Kasumi-1 (cell line): ENCODE measurements around the gene MRPL21.
A peak's percentile ranks its signal among the peaks of the same experiment; 100 is the strongest.

Experiments used
- DNase-seq, 2 experiments: peaks; one replicate each; lab custom pipeline; 2025; lab: John Stamatoyannopoulos, UW

The MRPL21 gene

DNA sequence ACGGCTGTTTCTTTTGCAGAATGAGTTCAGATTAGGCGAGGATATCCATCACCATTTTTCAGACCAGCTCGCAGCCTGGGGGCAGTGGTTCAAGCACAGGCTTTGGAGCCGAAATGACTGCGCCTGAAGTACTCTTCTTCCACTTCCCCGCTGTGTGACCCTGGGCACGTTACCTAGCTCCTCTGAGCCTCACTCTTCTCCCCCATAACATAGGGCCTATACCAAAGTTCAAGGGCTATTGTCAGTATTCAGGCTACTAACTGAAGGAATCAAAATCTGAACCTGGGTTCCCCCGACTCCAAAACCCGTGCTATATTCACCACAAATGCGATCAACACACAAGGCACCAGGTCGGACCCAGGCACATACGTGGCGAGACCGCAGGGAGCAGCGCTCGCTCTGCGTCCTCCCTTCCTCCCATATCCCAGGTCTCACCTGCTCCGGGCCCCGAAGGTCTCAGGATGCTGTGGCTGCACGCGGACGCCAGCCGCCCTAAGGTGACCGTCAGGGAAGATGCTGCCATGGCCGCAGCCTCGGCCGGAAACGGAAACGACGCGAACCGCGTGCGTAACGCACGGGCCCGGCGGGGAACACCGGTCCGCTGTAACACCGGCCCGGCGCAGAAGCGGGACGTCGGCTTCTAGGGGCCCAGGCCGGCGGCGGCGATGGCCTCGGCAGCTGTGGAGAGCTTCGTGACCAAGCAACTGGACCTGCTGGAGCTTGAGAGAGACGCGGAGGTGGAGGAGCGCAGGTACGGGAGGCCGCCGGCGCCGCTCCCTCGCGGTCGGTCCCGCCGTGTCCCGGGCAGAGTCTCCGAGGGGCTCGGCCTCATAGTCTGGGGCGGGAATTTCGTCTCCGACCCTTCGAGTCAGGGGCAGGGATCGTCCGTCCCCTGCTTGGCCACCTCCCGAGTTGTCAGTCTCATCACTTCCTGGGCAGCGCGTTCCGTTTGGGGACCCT lies at the start of gene MRPL21, which contains the start of gene IGHMBP2:
Gene MRPL21 (minus strand): TSS at position 545 of the 960 bp plus-strand sequence. CDS start 22 bp downstream, at position 523.
Gene IGHMBP2 (plus strand): TSS at position 604 of the 960 bp plus-strand sequence. CDS start 62 bp downstream, at position 666.
- DNase-seq = peak; percentile 60 to 63

DNA sequence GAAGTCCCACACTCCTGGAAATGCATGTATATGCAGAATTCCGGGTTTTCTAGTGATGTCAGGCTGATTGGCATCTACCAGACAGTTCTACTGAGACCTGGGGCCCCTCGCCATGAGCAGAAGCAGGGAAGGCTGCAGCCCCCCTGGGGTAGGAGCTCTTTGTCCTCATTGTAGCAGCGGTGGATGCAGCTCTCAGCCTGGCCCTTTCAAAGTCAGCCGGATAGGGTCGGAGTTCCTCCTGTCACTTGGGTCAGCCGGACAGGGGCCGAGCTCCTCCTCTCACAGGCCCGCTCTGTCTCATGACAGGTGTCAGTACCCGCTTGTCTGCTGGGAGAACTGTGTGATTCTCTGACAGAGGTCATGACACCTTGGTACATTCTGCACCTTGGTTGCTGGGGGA lies 47.1 kb upstream of the MRPL21 start:
- no peak for DNase-seq

DNA sequence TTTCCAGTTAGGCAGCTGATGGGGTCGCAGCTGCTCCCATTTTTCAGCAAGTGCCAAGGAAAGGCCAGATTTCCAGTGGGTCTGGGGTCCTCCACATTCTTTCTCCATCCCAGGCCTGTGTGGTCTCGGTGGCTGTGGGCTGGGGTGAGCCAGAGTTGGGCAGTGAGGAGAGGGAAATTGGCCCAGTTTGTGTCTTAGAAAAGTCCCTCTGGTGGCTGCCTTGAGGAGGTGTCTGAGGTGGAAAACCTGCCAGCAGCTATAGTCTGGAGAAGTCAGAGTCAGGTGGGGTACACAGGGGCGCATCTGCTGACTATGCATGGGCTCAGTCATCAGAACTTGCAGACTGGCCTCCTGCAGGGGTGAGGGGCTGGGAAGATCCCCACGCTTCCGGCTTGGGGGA lies 46.6 kb upstream of the MRPL21 start:
- peak; percentile 37 to 52 for DNase-seq

DNA sequence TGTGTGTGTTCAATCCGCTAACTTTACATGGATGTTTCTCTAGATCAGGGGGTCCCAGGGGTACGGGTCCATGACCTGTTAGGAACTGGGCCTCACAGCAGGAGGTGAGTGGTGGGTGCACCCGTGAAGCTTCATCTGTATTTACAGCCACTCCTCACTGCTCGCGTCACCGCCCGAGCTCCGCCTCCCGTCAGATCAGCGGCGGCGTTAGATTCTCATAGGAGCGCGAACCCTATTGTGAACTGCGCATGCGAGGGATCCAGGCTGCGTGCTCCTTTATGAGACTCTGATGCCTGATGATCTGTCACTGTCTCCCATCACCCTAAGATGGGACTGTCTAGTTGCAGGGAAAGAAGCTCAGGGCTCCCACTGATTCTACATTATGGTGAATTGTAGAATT lies 45.3 kb upstream of the MRPL21 start:
- DNase-seq = no peak

DNA sequence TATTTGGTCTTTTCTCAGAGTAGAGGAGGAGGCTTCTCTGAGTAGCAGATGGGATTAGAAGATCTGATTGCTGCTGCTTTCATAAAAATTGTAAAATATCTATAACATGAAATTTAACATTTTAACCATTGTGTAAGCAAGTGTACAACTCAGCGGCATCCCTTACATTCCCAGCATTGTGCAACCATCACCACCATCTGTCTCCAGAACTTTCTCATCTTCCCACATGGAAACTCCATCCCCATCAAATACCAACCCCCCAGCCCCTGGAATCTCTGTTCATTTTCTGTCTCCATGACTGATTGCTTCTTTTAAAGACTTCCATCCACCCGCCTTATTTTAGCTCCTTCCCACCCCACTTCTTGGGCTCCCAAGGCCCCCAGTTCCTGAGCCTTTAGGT lies 44.9 kb upstream of the MRPL21 start:
- DNase-seq = no peak

DNA sequence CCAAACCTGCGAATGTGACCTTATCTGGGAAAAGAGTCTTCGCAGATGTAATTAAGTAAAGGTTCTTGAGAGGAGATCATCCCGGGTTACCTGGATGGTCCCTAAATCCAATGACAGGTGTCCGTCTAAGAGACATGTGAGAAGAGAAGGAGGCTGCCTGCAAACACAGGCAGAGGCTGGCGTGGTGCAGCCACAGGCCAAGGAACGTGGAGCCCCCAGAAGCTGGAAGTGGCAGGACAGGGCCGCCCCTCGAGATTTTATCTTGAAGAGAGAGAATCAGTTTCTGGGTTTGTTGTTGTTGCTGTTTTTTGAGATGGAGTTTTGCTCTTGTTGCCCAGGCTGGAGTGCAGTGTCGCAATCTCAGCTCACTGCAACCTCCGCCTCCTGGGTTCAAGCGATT lies 43.5 kb upstream of the MRPL21 start:
- DNase-seq = no peak

DNA sequence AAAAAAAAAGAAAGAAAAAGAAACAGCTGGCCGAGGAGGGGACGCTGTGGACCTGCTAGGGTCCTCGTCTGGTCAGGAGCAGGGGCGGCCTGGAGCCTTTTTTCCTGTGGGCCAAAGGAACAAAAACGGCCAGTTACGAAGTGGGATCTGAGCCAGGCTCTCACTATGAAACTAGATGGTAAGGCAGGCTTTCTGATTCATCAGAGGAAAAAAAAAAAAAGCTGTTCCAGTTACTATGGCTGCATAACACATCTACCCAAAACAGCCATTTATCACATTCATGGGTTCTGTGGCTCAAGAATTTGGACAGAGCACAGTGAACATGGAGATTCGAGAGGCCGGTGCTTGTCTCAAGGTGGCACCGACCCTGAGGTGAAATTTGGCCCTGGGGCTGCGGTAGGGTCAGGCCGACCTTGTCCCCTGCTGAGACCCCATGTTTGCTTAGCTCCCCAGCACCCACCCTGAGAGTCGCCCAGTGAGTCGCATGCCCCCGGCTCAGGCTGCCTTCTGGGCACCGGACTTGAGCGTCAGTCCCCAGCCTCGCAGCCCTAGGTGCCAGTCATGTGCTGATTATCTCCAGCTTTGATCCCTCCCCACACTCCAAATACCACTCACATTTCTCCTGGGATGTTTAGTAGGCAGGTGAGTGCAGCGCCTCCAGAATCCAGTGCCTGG lies 42.9 kb upstream of the MRPL21 start:
- DNase-seq = no peak

DNA sequence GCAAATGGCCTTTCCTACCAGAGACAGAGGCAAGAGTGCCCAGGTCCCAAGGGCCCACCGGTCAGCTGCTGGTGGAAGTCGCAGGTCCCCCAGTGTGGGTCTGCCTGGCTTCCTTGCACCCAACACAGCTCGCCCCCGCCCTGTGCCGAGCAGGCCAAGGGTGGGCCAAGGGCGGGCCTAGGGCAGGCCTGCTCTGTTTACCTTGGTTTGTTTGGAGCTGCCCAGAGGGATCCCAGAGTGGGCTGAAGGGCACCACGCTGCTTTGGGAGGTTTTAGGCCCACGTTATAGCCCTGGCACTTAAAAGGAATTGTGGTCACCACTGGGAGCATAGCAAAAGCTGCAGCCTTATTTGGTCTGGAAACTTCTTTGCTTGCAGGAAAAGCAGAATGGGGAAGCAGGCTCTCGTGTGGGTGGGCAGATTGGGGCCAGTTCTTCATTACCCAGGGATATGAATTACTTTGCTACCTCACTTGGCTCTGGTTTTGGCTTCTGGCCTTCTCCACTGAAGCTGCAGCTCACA lies 39.2 kb upstream of the MRPL21 start:
- peak; percentile 54 to 69 for DNase-seq

DNA sequence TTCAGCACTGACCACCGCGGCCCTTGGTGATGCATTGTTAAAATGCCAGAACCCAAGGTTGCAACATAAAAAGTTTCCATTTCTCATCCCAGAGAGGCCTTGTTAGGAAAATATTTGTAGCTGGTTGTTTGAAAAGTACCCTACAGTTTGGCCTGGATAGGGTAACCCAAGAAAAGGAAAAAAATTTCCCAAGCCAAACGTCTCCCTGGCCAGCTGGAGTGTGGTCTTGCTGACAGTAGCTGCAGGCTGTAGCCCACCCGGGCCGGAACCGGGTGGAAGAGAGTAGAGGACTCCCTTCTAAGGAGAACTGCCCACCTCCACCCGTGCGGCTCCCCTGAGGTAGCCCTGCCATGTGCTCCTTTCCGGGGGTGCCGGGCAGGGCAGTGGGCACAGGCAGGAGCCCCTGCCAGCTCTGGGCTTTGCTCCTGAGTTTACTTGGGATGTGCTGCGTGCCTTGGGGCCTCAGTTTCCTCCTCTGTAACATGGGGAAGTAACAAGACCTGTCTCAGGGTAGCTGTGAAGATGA lies 38.5 kb upstream of the MRPL21 start:
- no peak for DNase-seq

DNA sequence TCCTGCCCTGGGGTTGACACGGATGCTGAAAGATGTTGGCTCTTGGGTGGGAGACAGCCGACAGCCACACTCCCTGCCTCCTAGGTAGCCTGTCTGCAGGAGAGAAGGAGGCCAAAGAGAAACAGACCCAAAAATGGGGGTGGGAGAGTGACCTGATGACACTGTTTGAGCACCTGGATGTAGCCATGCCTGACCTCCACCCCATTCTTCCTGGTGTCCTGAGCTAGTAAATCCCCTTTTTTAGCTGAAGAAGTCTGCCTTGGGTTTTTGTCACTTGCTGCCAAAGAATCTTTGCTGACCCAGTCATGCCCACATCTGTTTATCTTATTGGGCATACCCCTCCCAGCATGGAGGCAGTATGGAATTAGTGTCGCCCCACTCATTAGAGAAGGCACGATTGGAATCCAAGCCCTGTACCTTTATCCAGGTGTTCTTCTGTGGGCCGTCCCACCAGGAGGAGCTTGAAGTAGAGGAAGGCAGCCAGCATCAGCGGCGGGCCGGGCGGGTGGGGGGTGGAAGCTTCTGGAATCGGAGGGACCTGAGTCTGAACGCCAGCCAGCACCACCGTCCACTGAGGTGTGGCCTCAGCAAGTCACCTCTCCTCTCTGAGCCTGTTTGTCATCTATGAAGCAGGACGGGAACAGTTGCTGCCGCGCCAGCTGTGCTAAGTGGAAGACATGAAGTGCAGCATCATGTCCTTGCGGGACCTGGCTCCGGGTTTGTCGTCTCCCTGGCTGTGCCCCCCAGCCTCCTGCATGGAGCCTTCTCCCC lies 37.9 kb upstream of the MRPL21 start:
- no peak for DNase-seq

DNA sequence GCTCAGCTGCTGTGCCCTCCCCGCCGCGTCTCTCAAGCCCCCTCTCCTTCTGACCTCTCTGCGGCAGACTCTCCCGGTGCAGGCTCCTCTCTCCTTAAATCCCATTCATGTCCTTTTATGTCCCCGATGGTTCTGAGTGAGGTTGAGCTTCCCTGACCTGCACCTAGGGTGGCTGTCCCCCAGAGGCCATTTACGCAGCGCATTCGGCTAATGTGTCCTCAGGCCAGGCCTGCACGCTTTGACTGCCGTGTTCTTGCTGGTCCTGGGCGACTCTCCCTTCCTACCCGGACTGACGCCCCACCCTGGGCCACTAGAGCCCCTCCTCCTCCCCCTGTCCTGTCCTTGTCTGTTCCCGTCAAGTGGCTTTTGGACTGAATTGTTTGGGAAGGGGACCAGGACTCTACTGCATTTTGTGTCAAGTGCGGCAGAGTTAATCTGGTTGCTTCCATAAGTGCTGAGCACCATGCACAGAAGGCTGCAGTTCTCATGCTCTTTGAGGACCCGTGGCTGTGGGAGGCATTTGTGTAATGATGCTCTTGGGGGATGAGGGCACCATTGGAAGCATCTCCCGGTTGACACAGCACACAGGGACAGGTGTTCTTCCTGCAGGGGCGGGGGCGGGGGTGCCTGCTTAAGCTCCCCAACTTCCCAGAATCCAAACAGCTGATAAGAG lies 37.2 kb upstream of the MRPL21 start:
- DNase-seq = no peak

DNA sequence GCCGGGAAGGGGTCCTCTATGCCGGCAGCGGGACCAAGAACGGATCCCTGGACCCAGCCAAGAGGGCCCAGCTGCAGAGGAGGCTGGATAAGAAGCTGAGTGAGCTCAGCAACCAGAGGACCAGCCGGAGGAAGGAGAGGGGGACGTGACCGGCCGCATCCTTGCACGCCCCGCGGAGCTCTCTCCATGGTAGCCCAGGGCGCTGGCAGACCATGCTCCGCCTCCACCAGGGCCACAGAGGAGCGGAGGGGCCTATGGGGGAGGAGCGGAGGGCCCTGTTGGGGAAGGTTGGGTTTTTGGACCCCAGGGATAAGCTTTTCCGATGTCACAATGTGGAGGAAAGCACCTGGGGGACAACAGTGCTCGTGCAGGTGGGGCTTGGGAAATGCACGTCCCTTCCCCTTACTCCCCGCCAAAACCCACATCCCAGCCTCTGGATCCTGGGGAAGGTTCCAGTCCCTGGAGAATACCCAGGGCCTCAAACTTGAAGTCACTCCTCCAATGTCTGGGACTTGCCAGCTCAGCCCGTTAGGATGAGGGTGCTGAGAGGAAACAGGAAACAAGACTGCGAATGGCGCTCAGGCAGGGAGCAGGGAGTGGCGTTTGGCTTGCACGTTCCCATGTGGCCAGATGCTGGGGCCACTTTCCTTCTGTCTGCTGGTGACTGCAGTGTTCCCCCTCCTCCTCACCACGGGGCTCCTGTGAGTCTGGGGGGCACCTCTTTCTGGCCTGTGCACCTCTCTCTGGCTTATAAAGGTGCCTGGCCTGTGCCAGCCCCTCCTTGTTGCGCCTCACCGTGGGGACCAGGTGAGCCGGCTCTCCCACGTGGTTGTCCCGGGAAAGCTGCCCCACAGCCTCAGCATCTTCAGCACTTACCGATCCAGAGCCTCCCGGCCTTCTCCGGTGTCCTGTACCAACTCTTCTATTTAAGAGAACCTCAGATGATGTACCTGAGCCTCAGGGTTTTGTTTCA lies 36.2 kb upstream of the MRPL21 start:
- peak; percentile 27 to 68 for DNase-seq

DNA sequence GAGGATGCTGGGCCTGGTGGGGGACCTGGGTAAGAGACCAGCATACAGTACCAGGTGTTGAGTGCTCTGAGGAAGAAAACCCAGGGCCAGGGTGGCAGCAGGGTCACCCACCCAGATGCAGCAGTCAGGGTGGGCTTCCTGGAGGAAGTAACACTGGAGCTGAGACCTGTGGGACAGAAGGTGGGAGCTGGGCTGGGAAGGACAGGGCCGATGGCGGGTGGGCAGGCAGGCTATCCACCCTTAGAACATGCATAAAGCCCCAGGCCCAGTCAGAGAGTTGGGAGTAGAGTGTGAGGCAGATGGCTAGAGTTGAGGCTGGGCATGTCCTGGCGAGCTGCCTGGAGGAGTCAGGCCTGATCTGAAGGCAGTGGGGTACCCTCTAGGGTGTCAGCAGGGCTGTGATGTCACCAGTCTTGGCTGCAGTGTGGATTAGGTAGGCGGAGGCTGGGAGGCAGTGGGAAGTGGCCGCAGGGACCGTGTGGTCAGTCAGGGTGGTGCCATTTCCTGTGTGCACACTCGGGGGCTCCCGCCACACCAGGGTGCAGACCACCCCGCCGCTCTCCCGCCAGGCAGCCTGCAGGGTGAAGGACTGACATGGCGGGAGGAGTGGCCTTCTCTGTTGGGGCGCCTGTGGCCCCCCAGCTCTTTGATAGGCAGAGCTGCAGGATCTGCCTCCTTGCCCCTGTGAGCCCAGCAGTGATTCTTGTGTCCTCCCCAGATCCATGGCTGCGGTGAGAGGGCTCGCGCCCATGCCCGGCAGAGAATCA lies 35.4 kb upstream of the MRPL21 start:
- DNase-seq = no peak

DNA sequence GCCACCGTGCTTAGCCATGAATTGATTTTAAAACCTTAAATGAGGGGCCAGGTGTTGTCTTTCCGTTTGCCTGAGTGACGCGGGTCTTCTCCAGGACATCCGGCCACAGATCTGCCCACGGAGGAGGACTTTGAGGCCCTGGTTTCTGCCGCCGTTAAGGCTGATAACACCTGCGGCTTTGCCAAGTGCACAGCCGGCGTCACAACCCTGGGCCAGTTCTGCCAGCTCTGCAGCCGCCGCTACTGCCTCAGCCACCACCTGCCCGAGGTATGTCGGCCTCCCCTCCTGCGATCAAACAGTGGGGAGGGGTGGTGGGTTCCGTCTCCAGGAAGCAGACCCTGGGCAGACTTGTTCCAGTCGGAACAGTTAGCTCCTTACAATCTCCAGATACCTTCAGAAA lies 34.5 kb upstream of the MRPL21 start:
- DNase-seq = no peak

DNA sequence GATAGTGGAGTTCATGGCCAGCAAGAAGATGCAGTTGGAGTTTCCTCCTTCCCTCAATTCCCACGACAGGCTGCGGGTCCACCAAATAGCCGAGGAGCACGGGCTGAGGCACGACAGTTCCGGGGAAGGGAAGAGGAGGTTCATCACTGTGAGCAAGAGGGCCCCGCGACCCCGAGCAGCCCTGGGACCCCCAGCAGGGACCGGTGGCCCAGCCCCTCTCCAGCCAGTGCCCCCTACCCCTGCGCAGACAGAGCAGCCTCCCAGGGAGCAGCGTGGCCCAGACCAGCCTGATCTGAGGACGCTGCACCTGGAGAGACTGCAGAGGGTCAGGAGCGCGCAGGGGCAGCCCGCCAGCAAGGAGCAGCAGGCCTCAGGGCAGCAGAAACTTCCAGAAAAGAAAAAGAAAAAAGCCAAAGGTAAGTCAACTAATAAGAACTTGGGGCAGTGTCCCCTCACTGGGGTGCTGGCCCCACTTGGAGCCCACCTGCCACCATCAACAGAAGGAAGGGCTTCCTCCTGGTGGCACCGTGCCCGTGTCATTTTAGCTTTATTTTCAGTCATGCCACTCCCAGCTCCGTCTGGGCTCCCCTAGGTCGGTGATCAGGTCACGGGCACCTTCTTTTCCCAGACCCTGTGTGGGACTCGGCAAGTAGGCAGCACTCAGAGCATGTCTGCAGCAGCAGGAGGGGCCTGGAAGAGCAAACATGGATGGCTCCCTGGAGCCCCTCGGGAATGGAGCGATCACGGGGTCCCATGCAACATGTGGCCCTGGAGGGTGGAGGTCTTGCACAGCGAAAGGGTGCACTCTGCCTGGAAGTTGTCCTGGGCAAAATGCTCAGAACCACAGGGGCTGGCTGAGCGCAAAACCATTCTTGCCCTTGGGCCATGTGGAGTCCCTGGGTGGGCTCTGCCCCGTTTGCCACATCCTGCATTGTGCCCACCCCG lies 33.3 kb upstream of the MRPL21 start:
- DNase-seq = no peak

DNA sequence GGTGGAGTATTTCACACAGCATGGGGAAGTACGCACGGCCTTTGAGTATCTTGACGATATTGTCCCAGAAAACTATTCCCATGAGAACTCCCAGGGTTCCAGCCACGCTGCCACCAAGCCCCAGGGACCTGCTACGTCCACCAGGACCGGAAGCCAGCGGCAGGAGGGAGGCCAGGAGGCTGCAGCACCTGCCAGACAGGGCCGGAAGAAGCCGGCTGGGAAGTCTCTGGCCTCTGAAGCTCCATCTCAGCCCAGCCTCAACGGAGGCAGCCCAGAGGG lies 32.7 kb upstream of the MRPL21 start:
- DNase-seq = no peak

DNA sequence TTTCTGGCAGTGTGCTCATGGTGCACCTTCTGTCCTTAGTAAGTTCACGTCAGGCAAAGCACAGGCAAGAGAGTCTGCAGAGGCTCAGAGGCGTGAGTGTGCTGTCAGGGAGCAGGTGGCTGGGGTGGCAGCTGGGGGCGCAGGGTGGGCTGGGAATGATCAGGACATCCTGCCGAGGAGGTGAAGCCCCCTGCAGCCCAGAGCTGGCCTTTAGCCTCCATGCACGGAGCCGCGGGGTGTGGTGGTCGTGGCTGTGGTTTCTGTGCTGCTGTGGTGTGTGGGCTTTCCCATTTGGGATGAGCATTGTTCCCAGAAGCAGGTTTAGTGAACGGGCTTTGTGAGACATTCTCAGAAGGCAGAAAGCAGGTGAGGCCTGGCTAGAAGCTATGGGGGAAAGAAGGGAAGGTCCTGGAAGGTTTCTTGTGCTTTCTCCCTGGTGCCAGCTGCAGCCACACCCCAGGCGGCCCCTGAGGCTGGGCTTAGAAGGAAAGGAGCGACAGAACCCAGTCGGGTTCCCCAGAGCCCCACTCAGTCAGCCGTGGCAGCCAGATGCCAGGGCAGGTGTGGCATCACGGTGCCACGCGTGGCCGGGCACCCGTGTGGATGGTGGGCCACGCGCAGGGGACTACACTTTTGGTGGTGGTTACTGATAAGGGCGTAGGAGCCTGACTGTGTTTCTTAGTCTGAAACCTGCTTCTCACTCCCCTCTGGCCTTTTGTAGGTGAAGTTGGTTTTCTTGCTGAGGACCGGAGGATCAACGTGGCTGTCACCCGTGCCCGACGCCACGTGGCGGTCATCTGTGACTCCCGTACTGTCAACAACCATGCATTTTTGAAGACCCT lies 32.1 kb upstream of the MRPL21 start:
- no peak for DNase-seq
